ENCODE results near the gene TBK1. TPM values are rescaled to one million over a fixed set of nuclear protein-coding genes. Genes with fewer than 3 reads are reported as not detected.

Gene TBK1
- total and polyA plus RNA-seq, 2 of the 13 experiments (the other 11 are each of a cell fraction or from before 2014, with no cell fraction given): 10.3 to 25.2 TPM

DNA sequence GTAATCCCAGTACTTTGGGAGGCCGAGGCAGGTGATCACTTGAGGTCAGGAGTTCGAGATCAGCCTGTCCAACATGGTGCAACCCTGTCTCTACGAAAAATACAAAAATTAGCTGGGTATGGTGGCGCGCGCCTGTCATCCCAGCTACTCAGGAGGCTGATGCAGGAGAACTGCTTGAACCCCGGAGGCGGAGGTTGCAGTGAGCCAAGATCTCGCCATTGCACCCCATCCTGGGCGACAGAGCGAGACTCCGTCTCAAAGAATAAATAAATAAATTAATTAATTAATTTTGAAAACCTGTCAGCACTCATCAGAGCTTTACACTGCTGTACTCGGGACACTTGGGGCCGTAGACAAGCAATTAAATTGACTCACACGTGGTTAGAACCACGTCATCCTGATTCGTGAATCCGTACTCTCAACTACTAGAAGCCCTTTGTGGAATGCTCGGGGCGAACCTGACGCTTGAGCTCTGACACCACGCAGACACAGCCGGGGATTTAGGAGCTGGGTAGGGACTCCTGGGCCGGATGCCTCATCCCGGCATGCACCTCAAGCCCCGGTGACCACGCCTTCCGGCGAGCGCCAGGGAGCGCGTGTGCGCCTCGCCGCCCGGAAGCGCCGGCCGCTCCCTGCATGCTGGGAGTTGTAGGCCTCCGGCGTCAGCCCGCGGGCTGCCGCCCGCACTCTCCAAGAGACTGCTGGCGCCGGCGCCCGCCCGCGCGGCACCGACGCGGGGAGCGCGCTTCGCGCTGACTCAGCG, 48.0 kb upstream of the TBK1 start, which contains the start of gene XPOT (continued):
- TF ChIP-seq NFE2L1 (CRISPR knock-in tag; IDR thresholded peaks at IDR 0.05; ENCODE audit: borderline replicate concordance): no peak
- TF ChIP-seq, protein P1, sequence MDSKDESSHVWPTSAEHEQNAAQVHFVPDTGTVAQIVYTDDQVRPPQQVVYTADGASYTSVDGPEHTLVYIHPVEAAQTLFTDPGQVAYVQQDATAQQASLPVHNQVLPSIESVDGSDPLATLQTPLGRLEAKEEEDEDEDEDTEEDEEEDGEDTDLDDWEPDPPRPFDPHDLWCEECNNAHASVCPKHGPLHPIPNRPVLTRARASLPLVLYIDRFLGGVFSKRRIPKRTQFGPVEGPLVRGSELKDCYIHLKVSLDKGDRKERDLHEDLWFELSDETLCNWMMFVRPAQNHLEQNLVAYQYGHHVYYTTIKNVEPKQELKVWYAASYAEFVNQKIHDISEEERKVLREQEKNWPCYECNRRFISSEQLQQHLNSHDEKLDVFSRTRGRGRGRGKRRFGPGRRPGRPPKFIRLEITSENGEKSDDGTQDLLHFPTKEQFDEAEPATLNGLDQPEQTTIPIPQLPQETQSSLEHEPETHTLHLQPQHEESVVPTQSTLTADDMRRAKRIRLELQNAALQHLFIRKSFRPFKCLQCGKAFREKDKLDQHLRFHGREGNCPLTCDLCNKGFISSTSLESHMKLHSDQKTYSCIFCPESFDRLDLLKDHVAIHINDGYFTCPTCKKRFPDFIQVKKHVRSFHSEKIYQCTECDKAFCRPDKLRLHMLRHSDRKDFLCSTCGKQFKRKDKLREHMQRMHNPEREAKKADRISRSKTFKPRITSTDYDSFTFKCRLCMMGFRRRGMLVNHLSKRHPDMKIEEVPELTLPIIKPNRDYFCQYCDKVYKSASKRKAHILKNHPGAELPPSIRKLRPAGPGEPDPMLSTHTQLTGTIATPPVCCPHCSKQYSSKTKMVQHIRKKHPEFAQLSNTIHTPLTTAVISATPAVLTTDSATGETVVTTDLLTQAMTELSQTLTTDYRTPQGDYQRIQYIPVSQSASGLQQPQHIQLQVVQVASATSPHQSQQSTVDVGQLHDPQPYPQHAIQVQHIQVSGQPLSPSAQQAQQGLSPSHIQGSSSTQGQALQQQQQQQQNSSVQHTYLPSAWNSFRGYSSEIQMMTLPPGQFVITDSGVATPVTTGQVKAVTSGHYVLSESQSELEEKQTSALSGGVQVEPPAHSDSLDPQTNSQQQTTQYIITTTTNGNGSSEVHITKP (CRISPR knock-in tag; IDR thresholded peaks at IDR 0.05; ENCODE audit: low read depth): no peak
- TF ChIP-seq, protein P2, sequence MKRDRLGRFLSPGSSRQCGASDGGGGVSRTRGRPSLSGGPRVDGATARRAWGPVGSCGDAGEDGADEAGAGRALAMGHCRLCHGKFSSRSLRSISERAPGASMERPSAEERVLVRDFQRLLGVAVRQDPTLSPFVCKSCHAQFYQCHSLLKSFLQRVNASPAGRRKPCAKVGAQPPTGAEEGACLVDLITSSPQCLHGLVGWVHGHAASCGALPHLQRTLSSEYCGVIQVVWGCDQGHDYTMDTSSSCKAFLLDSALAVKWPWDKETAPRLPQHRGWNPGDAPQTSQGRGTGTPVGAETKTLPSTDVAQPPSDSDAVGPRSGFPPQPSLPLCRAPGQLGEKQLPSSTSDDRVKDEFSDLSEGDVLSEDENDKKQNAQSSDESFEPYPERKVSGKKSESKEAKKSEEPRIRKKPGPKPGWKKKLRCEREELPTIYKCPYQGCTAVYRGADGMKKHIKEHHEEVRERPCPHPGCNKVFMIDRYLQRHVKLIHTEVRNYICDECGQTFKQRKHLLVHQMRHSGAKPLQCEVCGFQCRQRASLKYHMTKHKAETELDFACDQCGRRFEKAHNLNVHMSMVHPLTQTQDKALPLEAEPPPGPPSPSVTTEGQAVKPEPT (CRISPR knock-in tag; IDR thresholded peaks at IDR 0.05; ENCODE audit: low read depth): no peak
- no peak for TF ChIP-seq TBX3 (IDR thresholded peaks at IDR 0.05; ENCODE audit: borderline replicate concordance)
- TF ChIP-seq ZNF337 (CRISPR knock-in tag; IDR thresholded peaks at IDR 0.05; ENCODE audit: borderline replicate concordance, low read depth): no peak
- no peak for TF ChIP-seq NCOA5 (CRISPR knock-in tag; IDR thresholded peaks at IDR 0.05)
- no peak for TF ChIP-seq ZNF138 (CRISPR knock-in tag; IDR thresholded peaks at IDR 0.05; ENCODE audit: low read depth)
- TF ChIP-seq, protein P3, sequence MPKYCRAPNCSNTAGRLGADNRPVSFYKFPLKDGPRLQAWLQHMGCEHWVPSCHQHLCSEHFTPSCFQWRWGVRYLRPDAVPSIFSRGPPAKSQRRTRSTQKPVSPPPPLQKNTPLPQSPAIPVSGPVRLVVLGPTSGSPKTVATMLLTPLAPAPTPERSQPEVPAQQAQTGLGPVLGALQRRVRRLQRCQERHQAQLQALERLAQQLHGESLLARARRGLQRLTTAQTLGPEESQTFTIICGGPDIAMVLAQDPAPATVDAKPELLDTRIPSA (CRISPR knock-in tag; IDR thresholded peaks at IDR 0.05; ENCODE audit: borderline replicate concordance): no peak
- TF ChIP-seq RFXAP (CRISPR knock-in tag; IDR thresholded peaks at IDR 0.05; ENCODE audit: borderline replicate concordance): no peak
- no peak for TF ChIP-seq ATF7-NPFF (CRISPR knock-in tag; IDR thresholded peaks at IDR 0.05; ENCODE audit: low read depth)
- TF ChIP-seq ZNF816 (CRISPR knock-in tag; IDR thresholded peaks at IDR 0.05; ENCODE audit: borderline replicate concordance): peak; percentile 60; the same call in 1 of the 2 replicates
- TF ChIP-seq ZNF549 (CRISPR knock-in tag; IDR thresholded peaks at IDR 0.05): no peak
- TF ChIP-seq GATAD2A (CRISPR knock-in tag; IDR thresholded peaks at IDR 0.05): no peak
- TF ChIP-seq CAMTA2 (CRISPR knock-in tag; IDR thresholded peaks at IDR 0.05; ENCODE audit: borderline replicate concordance): no peak
- no peak for TF ChIP-seq RFX3 (CRISPR knock-in tag; IDR thresholded peaks at IDR 0.05)
- TF ChIP-seq, protein P4, sequence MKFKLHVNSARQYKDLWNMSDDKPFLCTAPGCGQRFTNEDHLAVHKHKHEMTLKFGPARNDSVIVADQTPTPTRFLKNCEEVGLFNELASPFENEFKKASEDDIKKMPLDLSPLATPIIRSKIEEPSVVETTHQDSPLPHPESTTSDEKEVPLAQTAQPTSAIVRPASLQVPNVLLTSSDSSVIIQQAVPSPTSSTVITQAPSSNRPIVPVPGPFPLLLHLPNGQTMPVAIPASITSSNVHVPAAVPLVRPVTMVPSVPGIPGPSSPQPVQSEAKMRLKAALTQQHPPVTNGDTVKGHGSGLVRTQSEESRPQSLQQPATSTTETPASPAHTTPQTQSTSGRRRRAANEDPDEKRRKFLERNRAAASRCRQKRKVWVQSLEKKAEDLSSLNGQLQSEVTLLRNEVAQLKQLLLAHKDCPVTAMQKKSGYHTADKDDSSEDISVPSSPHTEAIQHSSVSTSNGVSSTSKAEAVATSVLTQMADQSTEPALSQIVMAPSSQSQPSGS (CRISPR knock-in tag; IDR thresholded peaks at IDR 0.05): no peak
- TF ChIP-seq, protein P5, sequence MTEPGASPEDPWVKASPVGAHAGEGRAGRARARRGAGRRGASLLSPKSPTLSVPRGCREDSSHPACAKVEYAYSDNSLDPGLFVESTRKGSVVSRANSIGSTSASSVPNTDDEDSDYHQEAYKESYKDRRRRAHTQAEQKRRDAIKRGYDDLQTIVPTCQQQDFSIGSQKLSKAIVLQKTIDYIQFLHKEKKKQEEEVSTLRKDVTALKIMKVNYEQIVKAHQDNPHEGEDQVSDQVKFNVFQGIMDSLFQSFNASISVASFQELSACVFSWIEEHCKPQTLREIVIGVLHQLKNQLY (CRISPR knock-in tag; IDR thresholded peaks at IDR 0.05): no peak
- no peak for TF ChIP-seq MEF2D (CRISPR knock-in tag; IDR thresholded peaks at IDR 0.05)
- no peak for TF ChIP-seq ZNF121 (CRISPR knock-in tag; IDR thresholded peaks at IDR 0.05)
- no peak for TF ChIP-seq FIP1L1 (IDR thresholded peaks at IDR 0.05; ENCODE audit: borderline replicate concordance, insufficient read depth, low read depth, low read length)
